Kidney epithelial cell (primary cell): ENCODE measurements around the gene PAPLN. TPM values are rescaled to one million over a fixed set of nuclear protein-coding genes. Genes with fewer than 3 reads are reported as not detected.

Experiments
- DNase-seq: peaks from one replicate; pipeline ENCODE4 v3.0.0-alpha.2; 2010; ENCODE audit warnings: low read depth
- H3K27me3 ChIP-seq: 2 replicates; pipeline ENCODE4 v1.6.0; 2011; ENCODE audit warnings: low read length; ENCODE audit not compliant: control insufficient read depth, insufficient read depth
- H3K36me3 ChIP-seq: 2 replicates; pipeline ENCODE4 v1.5.1; 2011; ENCODE audit warnings: low read length; ENCODE audit not compliant: control insufficient read depth, insufficient read depth
- H3K4me3 ChIP-seq: 2 replicates; pipeline ENCODE4 v1.5.1; 2011; ENCODE audit warnings: low read depth, mild to moderate bottlenecking, control low read depth, low read length
- CTCF ChIP-seq: IDR thresholded peaks from 2 replicates; pipeline ENCODE4 v1.5.1; 2011; ENCODE audit warnings: mild to moderate bottlenecking, moderate library complexity, low read length, control low read depth, inconsistent platforms; ENCODE audit not compliant: insufficient read depth, poor library complexity, severe bottlenecking
- total RNA-seq: library from RNA; depleted of rRNA; stranded (reverse); fragments of >200 nt; gene quantifications from 2 replicates; pipeline ENCODE4 v1.2.3, GENCODE V29; 2015

Gene PAPLN
- total RNA-seq, 1 donor from 2014 or later = 23.3 TPM

GRCh38 chr14:73249564-73250316, 12.4 kb downstream of the PAPLN start:
- Histone ChIP-seq H3K36me3 (no peaks in the 10 kb centered on the region), H3K27me3 (no peaks in the 10 kb centered on the region), H3K4me3 (no peak overlapping the region)
- DNase-seq = no peak
- TF ChIP-seq CTCF = no peak

- Histone ChIP-seq H3K4me3 (no peak overlapping the region), H3K27me3 (no peaks in the 10 kb centered on the region), H3K36me3 (no peaks in the 10 kb centered on the region)
- no peak for DNase-seq
- TF ChIP-seq CTCF = no peak
These were observed 13.0 kb downstream of the PAPLN start for GRCh38 chr14:73250317-73250713.

GRCh38 chr14:73250781-73251500, 13.6 kb downstream of the PAPLN start:
- no peaks in the 10 kb centered on the region for H3K36me3 ChIP-seq
- no peaks in the 10 kb centered on the region for H3K27me3 ChIP-seq
- no peak for DNase-seq
- TF ChIP-seq CTCF = no peak
- no peak overlapping the region for H3K4me3 ChIP-seq

GRCh38 chr14:73251516-73252215, 14.4 kb downstream of the PAPLN start:
- Histone ChIP-seq H3K4me3 (no peak overlapping the region), H3K36me3 (no peaks in the 10 kb centered on the region), H3K27me3 (no peaks in the 10 kb centered on the region)
- DNase-seq = no peak
- no peak for TF ChIP-seq CTCF

- TF ChIP-seq CTCF = no peak
- no peak overlapping the region for H3K4me3 ChIP-seq
- no peak for DNase-seq
These were observed 15.4 kb downstream of the PAPLN start for GRCh38 chr14:73252491-73253322.

More at GRCh38 chr14:73252491-73253322, 15.4 kb downstream of the PAPLN start:
- Histone ChIP-seq H3K27me3 (no peaks in the 10 kb centered on the region), H3K36me3 (no peaks in the 10 kb centered on the region)
